ENCODE measurements around the gene POM121L2. TPM values are rescaled to one million over a fixed set of nuclear protein-coding genes. Genes with fewer than 3 reads are reported as not detected.

Gene POM121L2
- total and polyA plus RNA-seq, 9 of the 15 experiments (the other 6 are each of a cell fraction or from before 2014, with no cell fraction given), result 0.23 to 0.45 TPM; not detected in 7

GRCh38 chr6:27293436-27294098 lies 18.5 kb downstream of the POM121L2 start:
- intact Hi-C loops (cut with micrococcal nuclease), result loop anchor here (2.0 to 10.0 kb wide), 5 partner anchors 13 to 391 kb away; partner anchors contain the start of gene ZNF184
- TF ChIP-seq ZNF311 (CRISPR knock-in tag; IDR thresholded peaks at IDR 0.05) (no peak), MBD2 (IDR thresholded peaks at IDR 0.05; ENCODE audit: borderline replicate concordance, low read depth) (no peak), BCL6 (CRISPR knock-in tag; IDR thresholded peaks at IDR 0.05) (no peak), KDM4B (IDR thresholded peaks at IDR 0.05; ENCODE audit: borderline replicate concordance in 2 of 2, low read depth in 1 of 2) (no peak), ZMIZ1 (IDR thresholded peaks at IDR 0.05; ENCODE audit: low read depth in 2 of 2, low read length in 2 of 2) (no peak), ZFP1 (CRISPR knock-in tag; IDR thresholded peaks at IDR 0.05) (no peak), NR2C1 (IDR thresholded peaks at IDR 0.05) (no peak), NR2C1 (tag; IDR thresholded peaks at IDR 0.05) (no peak), CREM (IDR thresholded peaks at IDR 0.05; ENCODE audit: low read depth) (0 out of 2 replicates have a peak, but pooled peaks have one; percentile 37), RBM17 (IDR thresholded peaks at IDR 0.05; ENCODE audit: borderline replicate concordance, low read depth, low read length) (no peak)
- TF ChIP-seq, protein P1, sequence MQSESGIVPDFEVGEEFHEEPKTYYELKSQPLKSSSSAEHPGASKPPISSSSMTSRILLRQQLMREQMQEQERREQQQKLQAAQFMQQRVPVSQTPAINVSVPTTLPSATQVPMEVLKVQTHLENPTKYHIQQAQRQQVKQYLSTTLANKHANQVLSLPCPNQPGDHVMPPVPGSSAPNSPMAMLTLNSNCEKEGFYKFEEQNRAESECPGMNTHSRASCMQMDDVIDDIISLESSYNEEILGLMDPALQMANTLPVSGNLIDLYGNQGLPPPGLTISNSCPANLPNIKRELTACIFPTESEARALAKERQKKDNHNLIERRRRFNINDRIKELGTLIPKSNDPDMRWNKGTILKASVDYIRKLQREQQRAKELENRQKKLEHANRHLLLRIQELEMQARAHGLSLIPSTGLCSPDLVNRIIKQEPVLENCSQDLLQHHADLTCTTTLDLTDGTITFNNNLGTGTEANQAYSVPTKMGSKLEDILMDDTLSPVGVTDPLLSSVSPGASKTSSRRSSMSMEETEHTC (IDR thresholded peaks at IDR 0.05), result no peak

More at GRCh38 chr6:27293436-27294098, 18.5 kb downstream of the POM121L2 start:
- no peaks in the 10 kb centered on the region for H3K79me2 ChIP-seq (ENCODE audit: control insufficient read depth, insufficient read depth, low read length)
- 37% methylated on average over 28 of the region's 28 CpGs for WGBS (ENCODE audit: insufficient coverage, low coverage, missing lambda C conversion rate)
- H3K4me2 ChIP-seq (ENCODE audit: insufficient read depth, low read length), result peak overlapping the region; percentile 27; the same call in 1 of the 2 replicates
- FAIRE-seq (no peak), DNase-seq (ENCODE audit: extremely low read depth in 1 of 4, low spot score in 3 of 4) (peak; percentile 32 to 81 (median 52)), ATAC-seq (no peak)
- H3K4me3 ChIP-seq, result peak overlapping the region; percentile 1; the same call in 1 of the 2 replicates
- no peaks in the 10 kb centered on the region for H4K20me1 ChIP-seq (replicated peaks; ENCODE audit: control insufficient read depth, insufficient read depth, low read length)
- H2AFZ ChIP-seq (ENCODE audit: low read depth, low read length), result no peak overlapping the region
- CTCF ChIA-PET (ENCODE audit: low intra/inter-chr PET ratio), result no interaction called here
- H3K9me1 ChIP-seq (ENCODE audit: control insufficient read depth, insufficient read depth, low read length), result no peaks in the 10 kb centered on the region
- H3K9me3 ChIP-seq (replicated peaks; ENCODE audit: control insufficient read depth, insufficient read depth, low read depth, low read length), result no peaks in the 10 kb centered on the region
- H3K9ac ChIP-seq (ENCODE audit: insufficient read depth in 1 of 2, low read depth in 2 of 2, low read length in 2 of 2), result no peak overlapping the region
- in situ Hi-C loops (cut with MboI), result no loop called here
- H3K4me1 ChIP-seq (replicated peaks in 1 of 2; ENCODE audit: control insufficient read depth in 2 of 2, insufficient read depth in 2 of 2, low read length in 2 of 2), result peaks cover 11 to 25% of the 10 kb centered on the region in 2 experiments; a peak in 3 of 5 replicates
- no peak overlapping the region for H3K27ac ChIP-seq (ENCODE audit: extremely low read depth, low read depth, low read length)
- no peaks in the 10 kb centered on the region for H3K36me3 ChIP-seq (ENCODE audit: control insufficient read depth, insufficient read depth, low read length)
- no TSS peak for BruUV-seq (replicated peaks)
- POLR2A ChIA-PET, result interaction anchor here (1.0 to 2.4 kb wide), 4 partner anchors 11 to 186 kb away, joined by 3 to 6 read pairs (median 4); a partner anchor contains a TSS
- no peaks in the 10 kb centered on the region for H3K27me3 ChIP-seq (ENCODE audit: control insufficient read depth in 2 of 2, insufficient read depth in 2 of 2, low read length in 2 of 2)
